Adipocyte (in vitro differentiated cells): ENCODE results near the gene DIP2B.
"Not testable (repeated sequence)": the region's sequence is repeated elsewhere in the genome, so short reads cannot be mapped to it uniquely, and the experiment has no call there.

Experiments used
- DNase-seq: peaks from one replicate; pipeline ENCODE4 v3.0.0-alpha.2; 2015; ENCODE audit warnings: low read depth
- H3K27me3 ChIP-seq: replicated peaks from 2 replicates; pipeline ENCODE4 v1.7.0; 2013; ENCODE audit warnings: mild to moderate bottlenecking, low read length, moderate library complexity; ENCODE audit not compliant: control insufficient read depth, insufficient read depth
- H3K36me3 ChIP-seq: 2 replicates; pipeline ENCODE4 v1.7.0; 2013; ENCODE audit warnings: low read length, mild to moderate bottlenecking, moderate library complexity; ENCODE audit not compliant: control insufficient read depth, insufficient read depth, severe bottlenecking
- H3K4me1 ChIP-seq: 2 replicates; pipeline ENCODE4 v1.7.0; 2013; ENCODE audit warnings: mild to moderate bottlenecking, low read length, moderate library complexity; ENCODE audit not compliant: control insufficient read depth, insufficient read depth
- H3K4me3 ChIP-seq: 2 replicates; pipeline ENCODE4 v1.7.0; 2013; ENCODE audit warnings: mild to moderate bottlenecking, low read length, moderate library complexity
- H3K9ac ChIP-seq: 2 replicates; pipeline ENCODE4 v1.7.0; 2013; ENCODE audit warnings: mild to moderate bottlenecking, low read length, moderate library complexity
- H3K9me3 ChIP-seq: 2 replicates; pipeline ENCODE4 v1.7.0; 2013; ENCODE audit warnings: mild to moderate bottlenecking, low read length, moderate library complexity; ENCODE audit not compliant: control insufficient read depth

Gene DIP2B

GRCh38 chr12:50536831-50537537 is 32.2 kb downstream of the DIP2B start:
- no peaks in the 10 kb centered on the region for H3K36me3 ChIP-seq
- H3K27me3 ChIP-seq = no peaks in the 10 kb centered on the region
- peaks cover 27% of the 10 kb centered on the region for H3K4me1 ChIP-seq
- no peak overlapping the region for H3K9ac ChIP-seq
- H3K9me3 ChIP-seq = no peaks in the 10 kb centered on the region
- DNase-seq = no peak
- no peak overlapping the region for H3K4me3 ChIP-seq

- Histone ChIP-seq H3K36me3 (no peaks in the 10 kb centered on the region), H3K4me1 (peaks cover 25% of the 10 kb centered on the region), H3K9ac (no peak overlapping the region), H3K9me3 (no peaks in the 10 kb centered on the region), H3K4me3 (no peak overlapping the region), H3K27me3 (no peaks in the 10 kb centered on the region)
- DNase-seq = no peak
These were observed 32.7 kb downstream of the DIP2B start for GRCh38 chr12:50537538-50537919.

DNA sequence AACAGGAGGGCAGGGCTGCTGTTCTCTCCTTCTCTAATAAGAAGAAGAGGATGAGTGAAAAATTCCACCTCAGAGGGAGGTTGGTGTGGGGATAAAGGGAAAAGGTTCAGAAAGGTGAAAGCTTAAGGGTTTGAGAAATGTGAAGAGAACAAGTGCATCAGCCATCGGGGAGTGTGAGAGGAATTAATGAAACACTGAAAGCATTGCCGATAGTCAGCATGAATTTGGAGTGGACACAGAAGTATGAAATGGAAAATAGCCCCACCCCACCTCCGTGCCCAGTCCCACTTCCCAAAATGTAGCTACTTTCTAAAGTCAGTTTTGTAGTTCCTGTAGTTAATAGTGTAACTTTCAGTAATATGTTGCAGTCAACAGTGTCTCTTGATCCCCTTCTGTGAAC is 33.4 kb downstream of the DIP2B start:
- no peaks in the 10 kb centered on the region for H3K27me3 ChIP-seq
- H3K4me1 ChIP-seq = peaks cover 20% of the 10 kb centered on the region
- no peaks in the 10 kb centered on the region for H3K9me3 ChIP-seq
- no peak overlapping the region for H3K9ac ChIP-seq
- no peaks in the 10 kb centered on the region for H3K36me3 ChIP-seq
- H3K4me3 ChIP-seq = no peak overlapping the region
- DNase-seq = no peak

- Histone ChIP-seq H3K9ac (no peak overlapping the region), H3K36me3 (no peaks in the 10 kb centered on the region), H3K27me3 (no peaks in the 10 kb centered on the region), H3K9me3 (no peaks in the 10 kb centered on the region), H3K4me1 (peaks cover 7% of the 10 kb centered on the region), H3K4me3 (no peak overlapping the region)
- no peak for DNase-seq
These were observed 36.4 kb downstream of the DIP2B start for GRCh38 chr12:50541139-50541538.

GRCh38 chr12:50542448-50542847 is 37.7 kb downstream of the DIP2B start:
- Histone ChIP-seq H3K9me3 (no peaks in the 10 kb centered on the region), H3K4me1 (peaks cover 5% of the 10 kb centered on the region), H3K36me3 (no peaks in the 10 kb centered on the region), H3K4me3 (no peak overlapping the region), H3K9ac (no peak overlapping the region), H3K27me3 (no peaks in the 10 kb centered on the region)
- DNase-seq = peak; percentile 35

DNA sequence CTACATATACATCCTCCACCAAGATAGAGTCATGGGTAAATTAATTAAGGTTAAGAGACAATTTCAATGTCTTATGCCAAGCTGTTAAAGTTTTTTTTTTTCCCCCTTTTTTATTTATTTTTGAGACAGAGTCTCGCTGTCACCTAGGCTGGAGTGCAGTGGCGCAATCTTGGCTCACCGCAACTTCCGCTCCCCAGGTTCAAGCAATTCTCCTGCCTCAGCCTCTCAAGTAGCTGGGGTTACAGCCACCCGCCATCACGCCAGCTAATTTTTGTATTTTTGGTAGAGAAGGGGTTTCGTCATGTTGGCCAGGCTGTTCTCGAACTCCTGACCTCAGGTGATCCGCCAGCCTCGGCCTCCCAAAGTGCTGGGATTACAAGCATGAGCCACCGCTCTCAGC is 38.4 kb downstream of the DIP2B start:
- not testable (repeated sequence) for H3K4me1 ChIP-seq, H3K27me3 ChIP-seq, H3K4me3 ChIP-seq, DNase-seq, H3K36me3 ChIP-seq, H3K9me3 ChIP-seq, H3K9ac ChIP-seq

- H3K27me3 ChIP-seq = no peaks in the 10 kb centered on the region
- H3K9ac ChIP-seq = no peak overlapping the region
- no peaks in the 10 kb centered on the region for H3K36me3 ChIP-seq
- no peaks in the 10 kb centered on the region for H3K9me3 ChIP-seq
- no peak for DNase-seq
- no peak overlapping the region for H3K4me3 ChIP-seq
- peaks cover 15% of the 10 kb centered on the region for H3K4me1 ChIP-seq
These were observed 40.4 kb downstream of the DIP2B start for GRCh38 chr12:50545213-50545612.

DNA sequence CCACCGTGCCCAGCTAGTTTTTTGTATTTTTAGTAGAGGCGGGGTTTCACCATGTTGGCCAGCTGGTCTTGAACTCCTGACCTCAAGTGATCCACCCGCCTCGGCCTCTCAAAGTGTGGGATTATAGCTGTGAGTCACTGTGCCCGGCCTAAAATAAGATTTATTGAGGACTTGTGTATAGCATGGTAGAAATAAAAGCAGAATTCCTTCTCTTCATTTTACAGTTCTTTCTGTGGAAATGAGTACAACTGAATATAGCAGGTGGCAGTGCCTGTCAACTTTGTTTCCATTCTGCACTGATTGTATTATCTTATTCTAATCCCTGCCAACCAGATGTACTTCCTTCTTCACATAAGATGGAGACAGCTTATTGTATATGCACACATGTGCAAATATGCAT is 41.0 kb downstream of the DIP2B start:
- no peaks in the 10 kb centered on the region for H3K36me3 ChIP-seq
- peaks cover 20% of the 10 kb centered on the region for H3K4me1 ChIP-seq
- no peak overlapping the region for H3K4me3 ChIP-seq
- H3K27me3 ChIP-seq = no peaks in the 10 kb centered on the region
- H3K9ac ChIP-seq = no peak overlapping the region
- no peak for DNase-seq
- no peaks in the 10 kb centered on the region for H3K9me3 ChIP-seq

GRCh38 chr12:50546441-50547318 is 41.9 kb downstream of the DIP2B start:
- Histone ChIP-seq H3K9ac (no peak overlapping the region), H3K9me3 (no peaks in the 10 kb centered on the region), H3K4me1 (peaks cover 23% of the 10 kb centered on the region), H3K36me3 (no peaks in the 10 kb centered on the region), H3K27me3 (no peaks in the 10 kb centered on the region), H3K4me3 (no peak overlapping the region)
- no peak for DNase-seq

DNA sequence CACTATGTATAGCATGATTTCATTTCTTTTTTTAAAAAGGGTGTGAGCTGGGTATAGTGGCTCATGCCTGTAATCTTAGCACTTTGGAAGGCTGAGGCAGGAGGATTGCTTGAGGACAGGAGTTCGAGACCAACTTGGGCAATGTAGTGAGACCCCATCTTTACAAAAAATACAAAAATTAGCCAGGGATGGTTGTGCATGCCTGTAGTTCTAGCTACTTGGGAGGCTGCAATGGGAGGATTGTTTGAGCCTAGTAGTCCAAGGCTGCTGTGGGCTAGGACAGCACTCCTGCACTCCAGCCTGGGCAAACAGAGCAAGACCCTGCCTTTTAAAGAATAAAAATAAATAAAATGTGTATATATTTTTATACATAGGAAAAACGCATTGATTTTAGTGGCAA is 43.0 kb downstream of the DIP2B start:
- Histone ChIP-seq H3K4me3 (no peak overlapping the region), H3K9me3 (no peaks in the 10 kb centered on the region), H3K4me1 (peaks cover 23% of the 10 kb centered on the region), H3K27me3 (no peaks in the 10 kb centered on the region), H3K36me3 (no peaks in the 10 kb centered on the region), H3K9ac (no peak overlapping the region)
- DNase-seq = no peak

GRCh38 chr12:50549885-50550284 is 45.1 kb downstream of the DIP2B start:
- Histone ChIP-seq H3K27me3 (no peaks in the 10 kb centered on the region), H3K9ac (no peak overlapping the region), H3K9me3 (no peaks in the 10 kb centered on the region), H3K4me3 (no peak overlapping the region), H3K4me1 (peaks cover 23% of the 10 kb centered on the region), H3K36me3 (no peaks in the 10 kb centered on the region)
- no peak for DNase-seq
